GM19023 (cell line): ENCODE measurements around the gene PRPF6.

Experiments
- ATAC-seq: cut with Tn5 transposase; IDR thresholded peaks from one replicate; pipeline ENCODE4 v1.9.1; 2021; ENCODE audit warnings: mild to moderate bottlenecking, moderate library complexity; ENCODE audit not compliant: unreplicated experiment

PRPF6 gene

GRCh38 chr20:63980806-63981728, at the start of gene PRPF6:
Gene PRPF6, plus strand, starts transcription at chr20:63981132. Its CDS starts 114 bp downstream, at chr20:63981246.
- peak; percentile 46 for ATAC-seq

- ATAC-seq, result no peak
Measured at GRCh38 chr20:63931735-63932134, 49.2 kb upstream of the PRPF6 start.

GRCh38 chr20:63932606-63933160, 48.2 kb upstream of the PRPF6 start:
- ATAC-seq, result no peak

- ATAC-seq, result no peak
Measured at GRCh38 chr20:63933646-63934045, 47.3 kb upstream of the PRPF6 start.

- no peak for ATAC-seq
Measured at GRCh38 chr20:63934271-63935068, 46.5 kb upstream of the PRPF6 start.

- ATAC-seq, result no peak
Measured at GRCh38 chr20:63935447-63935846, 45.5 kb upstream of the PRPF6 start.

GRCh38 chr20:63937596-63937995, 43.3 kb upstream of the PRPF6 start:
- ATAC-seq, result no peak

GRCh38 chr20:63939061-63939935, 41.6 kb upstream of the PRPF6 start:
- no peak for ATAC-seq

- no peak for ATAC-seq
Measured at GRCh38 chr20:63940071-63940471, 40.9 kb upstream of the PRPF6 start.

- ATAC-seq, result no peak
Measured at GRCh38 chr20:63940472-63941266, 40.3 kb upstream of the PRPF6 start.

- ATAC-seq, result no peak
Measured at GRCh38 chr20:63941282-63942081, 39.5 kb upstream of the PRPF6 start.

GRCh38 chr20:63942250-63942951, 38.5 kb upstream of the PRPF6 start:
- ATAC-seq, result no peak

- no peak for ATAC-seq
Measured at GRCh38 chr20:63942969-63943807, 37.7 kb upstream of the PRPF6 start.

GRCh38 chr20:63943808-63944077, 37.2 kb upstream of the PRPF6 start:
- no peak for ATAC-seq

- ATAC-seq, result no peak
Measured at GRCh38 chr20:63944078-63944941, 36.6 kb upstream of the PRPF6 start.

- no peak for ATAC-seq
Measured at GRCh38 chr20:63945031-63945658, 35.8 kb upstream of the PRPF6 start.
